HG03108 (cell line): ENCODE data around the gene BLID.

Experiments used
- ATAC-seq: cut with Tn5 transposase; IDR thresholded peaks from one replicate; pipeline ENCODE4 v1.9.1; 2021; ENCODE audit warnings: moderate library complexity; ENCODE audit not compliant: unreplicated experiment

BLID gene

GRCh38 chr11:122085264-122085663 lies 30.8 kb downstream of the BLID start:
- no peak for ATAC-seq

GRCh38 chr11:122082205-122082604 lies 33.8 kb downstream of the BLID start:
- no peak for ATAC-seq

GRCh38 chr11:122081073-122081472 lies 34.9 kb downstream of the BLID start:
- ATAC-seq, result no peak

- ATAC-seq, result no peak
Measured at GRCh38 chr11:122077459-122077858, 38.6 kb downstream of the BLID start.

DNA sequence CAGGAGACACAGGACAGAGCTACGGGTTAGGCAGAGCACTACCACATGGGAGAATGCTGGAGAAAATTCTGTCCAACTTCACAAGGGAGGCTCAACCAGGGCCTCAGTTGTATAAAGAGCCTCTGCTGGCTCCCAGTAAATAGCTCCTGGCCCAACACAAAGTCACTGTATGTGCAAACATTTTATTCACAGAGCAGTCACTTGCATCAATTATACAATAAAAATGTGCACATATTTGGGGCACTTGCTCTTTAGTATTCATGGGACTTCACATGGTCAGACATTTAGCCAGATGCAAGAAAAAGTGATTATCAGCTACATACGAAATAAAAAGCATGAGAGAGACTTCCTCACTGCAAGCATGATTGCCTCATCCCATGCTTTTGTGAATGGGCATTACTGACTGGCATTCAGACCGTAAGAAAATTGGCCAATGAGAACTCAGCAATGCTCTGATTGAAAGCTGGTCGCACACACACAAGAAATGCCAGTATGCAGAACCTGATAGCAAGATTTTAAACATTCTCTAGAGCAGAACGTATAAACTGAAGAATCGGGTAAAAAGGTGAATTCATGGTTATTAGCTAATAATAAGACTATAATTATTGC lies 39.4 kb downstream of the BLID start:
- ATAC-seq, result no peak

DNA sequence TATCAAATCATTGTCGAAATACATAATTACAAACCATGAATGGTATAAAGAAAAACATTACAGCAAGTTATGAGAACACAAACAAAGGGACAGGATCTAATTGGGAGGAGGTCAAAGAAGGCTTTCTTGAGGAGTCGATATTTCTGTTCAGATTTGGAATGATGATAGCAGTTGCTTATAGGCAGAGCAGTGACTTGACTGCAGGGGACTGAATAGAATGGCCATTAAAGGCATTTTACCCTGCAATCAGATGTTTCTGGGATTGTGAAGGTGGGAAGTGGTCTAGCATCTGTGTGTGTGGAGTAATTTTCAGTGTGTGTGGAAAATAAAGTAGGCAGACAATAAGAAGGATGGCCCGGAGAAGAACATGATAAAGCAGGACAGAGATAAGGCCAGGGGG lies 41.0 kb downstream of the BLID start:
- no peak for ATAC-seq

- ATAC-seq, result no peak
Measured at GRCh38 chr11:122074022-122074421, 42.0 kb downstream of the BLID start.

GRCh38 chr11:122071709-122072202 lies 44.3 kb downstream of the BLID start:
- ATAC-seq, result no peak

DNA sequence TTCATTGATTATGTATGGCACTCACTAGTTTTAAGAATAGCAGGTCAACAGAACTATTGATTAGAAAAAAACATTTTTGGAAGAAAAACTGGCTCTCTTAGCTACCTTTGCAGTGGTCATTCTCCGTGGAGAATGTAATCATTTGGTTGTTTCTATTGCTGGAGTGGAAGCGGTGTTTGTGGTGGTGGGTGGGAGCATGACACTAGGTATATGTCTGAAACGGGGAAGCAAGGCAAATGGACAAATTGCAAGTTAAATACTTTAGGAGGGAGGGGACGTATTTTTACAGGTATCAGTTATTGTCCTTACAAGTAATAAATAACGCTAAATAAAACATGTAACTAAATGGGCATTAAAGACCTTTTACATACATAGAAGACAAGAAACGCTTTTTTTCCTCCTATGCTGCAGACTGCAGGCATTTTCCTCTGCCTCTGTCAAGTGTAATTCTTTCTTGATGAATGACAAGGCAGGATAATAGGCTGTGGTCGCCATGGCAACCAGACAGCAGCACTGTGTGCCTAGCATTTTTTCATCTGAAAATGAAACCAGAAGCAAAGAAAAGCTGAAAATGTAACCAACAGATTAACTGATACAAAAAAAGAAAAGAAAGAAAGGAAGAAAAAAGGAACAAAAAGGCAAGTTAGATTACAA lies 46.2 kb downstream of the BLID start:
- ATAC-seq, result no peak

GRCh38 chr11:122068837-122069236 lies 47.2 kb downstream of the BLID start:
- ATAC-seq, result no peak

DNA sequence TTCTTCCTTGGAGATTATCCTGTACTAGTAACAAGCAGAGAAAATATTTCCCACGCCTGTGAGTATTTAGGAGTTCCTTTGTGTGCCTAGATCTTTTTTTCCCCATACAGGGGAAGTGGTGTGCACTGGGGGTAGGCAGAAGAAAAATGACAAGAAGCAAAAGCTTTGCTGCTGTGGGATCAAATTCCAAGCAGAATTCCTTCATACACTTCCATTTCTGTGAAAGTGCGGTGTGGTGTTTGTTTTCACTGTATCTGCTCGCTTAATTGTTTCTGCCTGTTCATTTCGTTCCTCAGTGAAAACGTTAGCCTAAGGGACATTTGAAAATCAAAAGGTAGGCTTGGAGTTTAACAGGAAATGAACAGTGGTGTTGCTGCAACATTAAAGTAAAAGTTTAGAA lies 47.9 kb downstream of the BLID start:
- ATAC-seq, result no peak
